K562 (cell line): ENCODE measurements around the gene SULT2B1. TPM values are rescaled to one million over a fixed set of nuclear protein-coding genes. Genes with fewer than 3 reads are reported as not detected.

Source experiments
- ATAC-seq: fragments of 200-7000 bp; cut with Tn5 transposase; 3 replicates; pipeline ENCODE4 v1.9.1; 2020; ENCODE audit warnings: moderate library complexity
- BruUV-seq: library from RNA; stranded (reverse); fragments of 400-500 nt; replicated peaks from 2 replicates; lab custom pipeline; 2021; lab: Mats Ljungman, UMichigan
- CTCF ChIA-PET: fragments of 300-600 bp; formaldehyde crosslinking; extraction: SDS; loops from one replicate; lab custom pipeline; 2021; ENCODE audit warnings: low intra/inter-chr PET ratio; lab: Yijun Ruan, JAX
- POLR2A ChIA-PET: fragments of 300-600, 350-650 bp; sonication (Branson Sonifier 250); formaldehyde crosslinking; extraction: SDS; loops from one replicate; lab custom pipeline; 2021; ENCODE audit warnings: antibody characterized with exemption, inconsistent platforms; lab: Yijun Ruan, JAX
- DNase-seq, 4 experiments: peaks; one replicate each; pipeline versions ENCODE4 v3.0.0 to v3.0.0-alpha.2; 2011 to 2018; ENCODE audit warnings: low spot score in 3 of 4, mixed read lengths in 3 of 4; ENCODE audit errors: extremely low read depth in 1 of 4
- FAIRE-seq: peaks from 2 replicates; lab custom pipeline; 2011; peaks lifted over from hg19 to GRCh38; lab: Jason Lieb, UNC
- H2AFZ ChIP-seq: 2 replicates; pipeline ENCODE4 v1.6.0; 2011; ENCODE audit warnings: low read depth, low read length, control low read depth, inconsistent platforms
- H3K27ac ChIP-seq: fragments of 200-600 bp; 3 replicates; pipeline ENCODE4 v1.8.0; 2011; ENCODE audit warnings: low read depth, mild to moderate bottlenecking, control low read depth, inconsistent platforms, low read length, moderate library complexity, mixed read lengths; ENCODE audit errors: extremely low read depth
- H3K27me3 ChIP-seq, 2 experiments: fragments of 300-600 bp in 1 of 2; 2 replicates in 1 of 2; 3 replicates in 1 of 2; pipeline versions ENCODE4 v1.6.0 to v1.8.0; 2011; ENCODE audit warnings: inconsistent platforms in 2 of 2, low read length in 2 of 2, mild to moderate bottlenecking in 1 of 2, mixed read lengths in 1 of 2, moderate library complexity in 1 of 2; ENCODE audit not compliant: control insufficient read depth in 2 of 2, insufficient read depth in 2 of 2
- H3K36me3 ChIP-seq: fragments of 300-600 bp; 3 replicates; pipeline ENCODE4 v1.8.0; 2011; ENCODE audit warnings: mild to moderate bottlenecking, low read length, inconsistent platforms; ENCODE audit not compliant: control insufficient read depth, insufficient read depth
- H3K4me1 ChIP-seq, 2 experiments: fragments of 200-600 bp in 1 of 2; replicated peaks in 1 of 2; 2 replicates in 1 of 2; 3 replicates in 1 of 2; pipeline versions ENCODE4 v1.5.1 to v1.8.0; 2011; ENCODE audit warnings: inconsistent platforms in 2 of 2, low read length in 2 of 2, mild to moderate bottlenecking in 1 of 2, mixed read lengths in 1 of 2, moderate library complexity in 1 of 2; ENCODE audit not compliant: control insufficient read depth in 2 of 2, insufficient read depth in 2 of 2
- H3K4me2 ChIP-seq: 2 replicates; pipeline ENCODE4 v1.6.1; 2011; ENCODE audit warnings: low read length, control low read depth, inconsistent platforms, mixed read lengths; ENCODE audit not compliant: insufficient read depth
- H3K4me3 ChIP-seq: fragments of 200-600 bp; sonication (generic), shearing (Covaris generic); 2 replicates; pipeline ENCODE4 v1.5.1; 2016; ENCODE audit warnings: control low read depth, inconsistent platforms
- H3K79me2 ChIP-seq: fragments of 200-600 bp; 3 replicates; pipeline ENCODE4 v1.8.0; 2011; ENCODE audit warnings: low read length, inconsistent platforms; ENCODE audit not compliant: control insufficient read depth, insufficient read depth
- H3K9ac ChIP-seq, 2 experiments: 2 replicates each; pipeline versions ENCODE4 v1.6.0 to v1.6.1; 2011; ENCODE audit warnings: low read depth in 2 of 2, low read length in 2 of 2, control low read depth in 1 of 2, inconsistent platforms in 1 of 2, mild to moderate bottlenecking in 1 of 2, mixed read lengths in 1 of 2; ENCODE audit not compliant: insufficient read depth in 1 of 2
- H3K9me1 ChIP-seq: one replicate; pipeline ENCODE4 v1.6.0; 2011; ENCODE audit warnings: inconsistent platforms, mild to moderate bottlenecking, low read length, moderate library complexity; ENCODE audit not compliant: control insufficient read depth, insufficient read depth
- H3K9me3 ChIP-seq: replicated peaks from 2 replicates; pipeline ENCODE4 v1.5.1; 2011; ENCODE audit warnings: low read depth, low read length, inconsistent platforms; ENCODE audit not compliant: control insufficient read depth, insufficient read depth
- H4K20me1 ChIP-seq: replicated peaks from 2 replicates; pipeline ENCODE4 v1.6.1; 2011; ENCODE audit warnings: low read length, inconsistent platforms, mixed read lengths; ENCODE audit not compliant: control insufficient read depth, insufficient read depth
- BRF2 ChIP-seq: IDR thresholded peaks from 3 replicates; pipeline ENCODE4 v1.6.1; 2011; ENCODE audit warnings: borderline replicate concordance, mild to moderate bottlenecking; ENCODE audit not compliant: insufficient read length, insufficient read depth
- CREB1 ChIP-seq, 2 experiments: sonication (generic) in 1 of 2; formaldehyde crosslinking in 1 of 2; IDR thresholded peaks; 2 replicates each; pipeline versions ENCODE4 v1.6.1 to v1.8.0; 2012 to 2022; ENCODE audit warnings: inconsistent platforms in 1 of 2, mild to moderate bottlenecking in 1 of 2, missing genetic modification reagents in 1 of 2, moderate library complexity in 1 of 2
- HDAC3 ChIP-seq: fragments of 450-650 bp; IDR thresholded peaks from 2 replicates; pipeline ENCODE4 v1.6.1; 2018; ENCODE audit warnings: borderline replicate concordance, mild to moderate bottlenecking, moderate library complexity; ENCODE audit not compliant: partially characterized antibody
- HNRNPLL ChIP-seq: fragments of 200-400 bp; formaldehyde crosslinking; IDR thresholded peaks from 2 replicates; pipeline ENCODE4 v1.6.1; 2017; ENCODE audit warnings: low read length, low read depth, mild to moderate bottlenecking; ENCODE audit not compliant: poor library complexity, severe bottlenecking
- PCBP2 ChIP-seq: fragments of 200-400 bp; formaldehyde crosslinking; IDR thresholded peaks from 2 replicates; pipeline ENCODE4 v1.6.1; 2018; ENCODE audit warnings: low read length, low read depth, mild to moderate bottlenecking, moderate library complexity; ENCODE audit not compliant: poor library complexity, severe bottlenecking
- POU5F1 ChIP-seq: fragments of 150-350 bp; IDR thresholded peaks from 2 replicates; pipeline ENCODE4 v1.6.1; 2014; ENCODE audit warnings: borderline replicate concordance, low read length, low read depth, mild to moderate bottlenecking; ENCODE audit not compliant: partially characterized antibody
- RBM34 ChIP-seq: fragments of 200-400 bp; formaldehyde crosslinking; IDR thresholded peaks from 2 replicates; pipeline ENCODE4 v1.6.1; 2018; ENCODE audit warnings: low read length, borderline replicate concordance; ENCODE audit not compliant: insufficient read depth
- SIN3A ChIP-seq, 2 experiments: fragments of 150-350 bp in 1 of 2; IDR thresholded peaks; 2 replicates each; pipeline ENCODE4 v1.6.1; 2011 to 2016; ENCODE audit warnings: borderline replicate concordance in 2 of 2, low read depth in 2 of 2, low read length in 2 of 2, mild to moderate bottlenecking in 2 of 2, moderate library complexity in 2 of 2; ENCODE audit not compliant: control insufficient read depth in 1 of 2
- ZNF318 ChIP-seq, 2 experiments: fragments of 450-650 bp; IDR thresholded peaks; 2 replicates each; pipeline ENCODE4 v1.6.1; 2016; ENCODE audit warnings: mild to moderate bottlenecking in 2 of 2, borderline replicate concordance in 1 of 2, low read depth in 1 of 2, moderate library complexity in 1 of 2
- ZNF780A ChIP-seq: fragments of 250-450 bp; sonication (Bioruptor Pico); IDR thresholded peaks from 2 replicates; pipeline ENCODE4 v1.5.0; 2021; ENCODE audit warnings: mild to moderate bottlenecking
- WGBS: fragments of 100-300 bp; shearing (Covaris generic); methylation state at CpG from one replicate; pipeline ENCODE4 v1.1.6; 2016; ENCODE audit warnings: low coverage, mixed read lengths; ENCODE audit not compliant: insufficient coverage; ENCODE audit errors: missing lambda C conversion rate; 5-methylcytosine and 5-hydroxymethylcytosine counted together
- in situ Hi-C: fragments of 300-500 bp; cut with MboI; formaldehyde crosslinking; loops from 4 replicates; pipeline ENCODE4 v1.15.0; 2018; ENCODE audit warnings: inconsistent platforms, mixed read lengths
- intact Hi-C: fragments of 100-400 bp; cut with micrococcal nuclease; formaldehyde crosslinking; loops from 2 replicates; pipeline ENCODE4 v1.14.2; 2022
- polyA plus RNA-seq, 8 experiments: library from polyadenylated mRNA; depleted of rRNA in 4 of 8; stranded (reverse) in 5 of 8; unstranded in 3 of 8; fragments of >200 nt; fragmentation: Nextera tagmentation in 2 of 8; fragmentation: Illumina TruSeq in 1 of 8; extraction: Ambion mirVana in 2 of 8; extraction: Trizol in 1 of 8; gene quantifications; 2 replicates each; pipeline versions ENCODE4 v1.2.1 to v1.2.3, GENCODE V29; 2011 to 2014; ENCODE audit warnings: inconsistent platforms in 1 of 8, missing spikeins in 1 of 8
- total RNA-seq, 7 experiments: library from RNA; depleted of rRNA in 6 of 7; stranded (reverse); fragments of >200 nt in 6 of 7; fragmentation: Illumina TruSeq in 2 of 7; extraction: Trizol in 2 of 7; gene quantifications; 2 replicates each; pipeline versions ENCODE4 v1.2.1 to v1.2.3, GENCODE V29; 2011 to 2021; ENCODE audit warnings: low replicate concordance in 1 of 7

The SULT2B1 gene
- total and polyA plus RNA-seq, 9 of the 15 experiments (the other 6 are each of a cell fraction or from before 2014, with no cell fraction given), result 0.09 to 0.62 (median 0.22) TPM; not detected in 2

GRCh38 chr19:48624067-48624594 lies 72.2 kb downstream of the SULT2B1 start:
- no TSS peak for BruUV-seq
- FAIRE-seq (peak; percentile 92), ATAC-seq (peak; percentile 93), DNase-seq (peak; percentile 94 to 99 (median 96))
- H3K4me1 ChIP-seq, result peaks cover 25 to 62% of the 10 kb centered on the region in 2 experiments
- ChIA-PET POLR2A (interaction anchor here (0.6 to 2.2 kb wide), 8 partner anchors 8 to 522 kb away, joined by 3 to 13 read pairs (median 4); partner anchors contain the start of gene EMP3), CTCF (no interaction called here)
- no peaks in the 10 kb centered on the region for H3K9me3 ChIP-seq
- H3K4me2 ChIP-seq, result peak overlapping the region; percentile 84
- peak overlapping the region; percentile 93 for H2AFZ ChIP-seq
- H3K9me1 ChIP-seq, result no peaks in the 10 kb centered on the region
- peaks cover 2% of the 10 kb centered on the region; the same call in 1 of the 3 replicates for H3K36me3 ChIP-seq
- WGBS, result under 1% methylated on average over 34 of the region's 40 CpGs
- H3K9ac ChIP-seq, result peak overlapping the region; percentile 67 to 73
- H3K4me3 ChIP-seq, result peak overlapping the region; percentile 49
- H3K27me3 ChIP-seq, result no peaks in the 10 kb centered on the region
- peak overlapping the region; percentile 72 for H3K27ac ChIP-seq
- no peaks in the 10 kb centered on the region for H4K20me1 ChIP-seq
- intact Hi-C loops (no loop called here), in situ Hi-C loops (no loop called here)
- H3K79me2 ChIP-seq, result peaks cover 9% of the 10 kb centered on the region; the same call in 2 of the 3 replicates
- TF ChIP-seq CREB1 (IDR thresholded peaks at IDR 0.05) (peak; percentile 90), CREB1 (CRISPR knock-in tag; IDR thresholded peaks at IDR 0.05) (peak; percentile 95), POU5F1 (peak; percentile 44), PCBP2 (no peak), HNRNPLL (peak; percentile 44), SIN3A (IDR thresholded peaks at IDR 0.05; ENCODE audit: borderline replicate concordance in 2 of 2, control insufficient read depth in 1 of 2, low read depth in 2 of 2, low read length in 2 of 2) (no peak), ZNF780A (CRISPR knock-in tag) (no peak), RBM34 (0 out of 2 replicates have a peak, but pooled peaks have one; percentile 43), ZNF318 (IDR thresholded peaks at IDR 0.05; ENCODE audit: borderline replicate concordance in 1 of 2, low read depth in 1 of 2) (no peak), HDAC3 (no peak), BRF2 (no peak)
